Stimulated activated CD4-positive, alpha-beta T cell treated with anti-CD3 and anti-CD28 coated beads, Interleukin-2, amount 100 ng/mL, for 48 hours (primary cell): ENCODE measurements around the gene GABARAP.

Source experiments
- DNase-seq, 2 donors: peaks; one replicate each; pipeline ENCODE4 v3.0.0-alpha.2; 2020

GABARAP gene

DNA sequence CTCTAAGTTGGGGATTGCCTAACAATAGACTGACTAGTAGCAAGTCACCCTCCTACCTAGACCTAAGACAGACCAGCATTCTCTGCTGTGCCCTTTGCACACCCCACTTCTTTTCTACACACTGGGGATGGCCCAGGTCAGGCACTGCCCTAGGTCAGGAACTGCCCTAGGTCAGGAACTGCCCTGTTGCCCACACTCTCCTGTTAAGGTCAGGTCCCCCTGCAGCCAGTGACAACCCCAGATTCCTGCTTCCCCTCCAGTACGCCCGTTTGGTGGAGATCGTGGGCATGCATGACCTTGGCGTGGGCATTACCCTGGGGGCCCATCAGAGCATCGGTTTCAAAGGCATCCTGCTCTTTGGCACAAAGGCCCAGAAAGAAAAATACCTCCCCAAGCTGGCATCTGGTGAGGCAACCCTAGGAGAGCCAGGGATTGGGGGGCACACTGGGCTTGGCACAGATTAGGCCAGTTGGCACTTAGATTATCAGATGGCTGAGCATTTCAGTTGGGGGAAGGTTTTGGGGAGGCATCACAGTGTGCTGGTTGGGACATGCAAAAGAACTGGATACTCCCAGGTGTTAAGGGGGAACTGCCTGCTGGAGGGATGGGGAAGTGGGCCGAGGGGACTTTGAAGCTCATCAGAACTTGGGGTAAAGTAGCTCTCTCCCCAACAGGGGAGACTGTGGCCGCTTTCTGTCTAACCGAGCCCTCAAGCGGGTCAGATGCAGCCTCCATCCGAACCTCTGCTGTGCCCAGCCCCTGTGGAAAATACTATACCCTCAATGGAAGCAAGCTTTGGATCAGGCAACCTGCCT, 20.8 kb downstream of the GABARAP start:
- no peak for DNase-seq

DNA sequence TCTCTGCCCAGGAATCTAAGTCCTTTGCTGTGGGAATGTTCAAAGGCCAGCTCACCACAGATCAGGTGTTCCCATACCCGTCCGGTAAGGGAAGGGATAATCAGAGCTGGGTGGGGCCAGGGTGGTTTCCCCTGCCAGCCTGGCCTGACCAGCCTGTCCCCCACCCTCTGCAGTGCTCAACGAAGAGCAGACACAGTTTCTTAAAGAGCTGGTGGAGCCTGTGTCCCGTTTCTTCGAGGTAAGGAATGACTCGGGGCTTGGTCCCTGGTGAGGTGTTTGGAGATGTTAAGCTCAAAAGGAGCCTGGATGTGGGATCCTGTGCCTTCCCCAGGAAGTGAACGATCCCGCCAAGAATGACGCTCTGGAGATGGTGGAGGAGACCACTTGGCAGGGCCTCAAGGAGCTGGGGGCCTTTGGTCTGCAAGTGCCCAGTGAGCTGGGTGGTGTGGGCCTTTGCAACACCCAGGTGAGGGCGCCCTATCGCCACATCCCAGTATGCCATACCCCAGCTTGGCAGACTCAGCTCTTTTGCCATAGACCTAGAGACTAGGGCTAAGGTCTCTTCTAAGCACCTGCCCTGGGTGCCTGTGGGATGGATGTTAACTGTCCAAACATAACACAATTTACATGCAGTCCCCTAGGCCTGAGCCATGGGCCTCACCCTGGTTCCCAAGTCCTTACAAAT, 21.5 kb downstream of the GABARAP start:
- peak; percentile 41 to 61 for DNase-seq

DNA sequence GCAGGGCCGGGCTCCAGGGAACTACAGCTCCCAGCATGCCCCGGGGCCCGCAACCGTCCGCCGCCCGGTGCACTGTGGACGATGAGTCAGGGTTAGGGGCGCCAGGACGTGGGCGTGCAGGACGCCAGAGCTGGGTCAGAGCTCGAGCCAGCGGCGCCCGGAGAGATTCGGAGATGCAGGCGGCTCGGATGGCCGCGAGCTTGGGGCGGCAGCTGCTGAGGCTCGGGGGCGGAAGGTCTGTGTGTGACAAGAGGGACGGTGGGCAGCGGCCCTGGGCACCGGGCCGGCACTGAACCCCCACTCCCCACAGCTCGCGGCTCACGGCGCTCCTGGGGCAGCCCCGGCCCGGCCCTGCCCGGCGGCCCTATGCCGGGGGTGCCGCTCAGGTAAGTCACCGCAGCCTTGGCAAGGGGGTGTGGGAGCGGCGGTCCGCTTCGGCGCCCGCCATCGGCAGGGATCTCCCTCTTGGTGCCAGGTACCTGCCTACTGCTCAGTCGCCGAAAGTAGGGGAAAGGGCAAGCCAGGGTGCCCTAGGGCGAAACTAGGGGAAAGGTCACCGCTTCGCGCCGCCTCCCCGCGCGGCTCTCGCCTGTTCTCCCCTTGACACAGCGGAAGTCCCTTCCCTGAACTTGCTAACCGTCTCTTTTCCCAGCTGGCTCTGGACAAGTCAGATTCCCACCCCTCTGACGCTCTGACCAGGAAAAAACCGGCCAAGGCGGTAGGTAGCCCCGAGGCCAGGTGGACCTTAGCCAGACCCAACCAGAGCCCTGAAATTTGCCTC, 22.2 kb downstream of the GABARAP start, which contains the start of the genes ACADVL and DLG4:
ACADVL (plus strand) TSS at position 127 of the 781 bp plus-strand sequence; CDS start at position 174, 47 bp downstream.
DLG4 (minus strand) TSS at position 25 of the 781 bp plus-strand sequence.
- peak; percentile 73 to 78 for DNase-seq

DNA sequence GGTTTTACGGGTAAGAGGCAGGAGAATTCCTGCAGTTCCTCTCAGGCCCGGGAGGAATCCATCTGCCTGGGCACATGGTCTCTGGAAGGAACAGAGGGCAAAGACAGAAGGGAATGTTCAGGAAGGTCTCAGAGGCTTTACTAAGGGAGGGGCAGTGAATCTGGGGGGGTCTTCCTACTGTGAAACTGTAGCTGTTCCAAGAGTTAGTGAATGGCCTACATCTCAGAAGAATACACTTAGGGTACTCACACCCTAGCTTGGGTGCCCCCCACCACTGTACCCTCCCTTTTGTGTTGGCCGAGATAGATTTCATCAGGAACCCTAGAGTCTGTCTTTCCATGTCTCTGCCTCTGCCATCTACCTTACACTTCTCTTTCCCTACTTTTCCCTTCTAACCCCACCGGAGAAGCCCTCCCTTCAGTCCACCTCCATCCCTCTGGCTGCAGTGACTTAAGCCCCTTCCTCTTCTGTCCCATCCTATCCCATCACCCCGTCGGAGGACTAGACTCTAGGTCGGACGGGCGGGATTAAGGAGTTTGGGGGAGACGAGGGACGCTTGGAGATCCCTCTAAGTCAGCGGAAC, 22.9 kb downstream of the GABARAP start:
- no peak for DNase-seq

DNA sequence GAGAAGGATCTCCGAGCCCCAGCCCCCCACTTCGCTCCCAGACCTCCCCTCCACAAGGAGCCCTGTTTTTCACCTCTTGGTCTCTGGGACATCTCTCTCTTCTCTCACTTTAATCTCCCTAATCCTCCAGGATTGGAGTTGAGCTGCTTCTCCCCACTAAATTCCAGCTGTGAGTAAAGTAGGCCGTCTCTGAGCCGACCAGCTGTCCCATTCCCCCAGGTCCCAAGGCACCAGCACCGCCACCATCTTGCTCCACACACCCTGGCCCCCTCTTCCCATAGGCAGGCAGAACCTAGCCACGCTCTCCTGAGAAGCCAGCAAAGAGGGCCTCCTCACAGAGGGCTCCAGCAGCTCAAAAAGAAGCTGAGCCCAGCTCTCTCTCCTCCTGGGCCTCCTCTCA, 23.5 kb downstream of the GABARAP start:
- no peak for DNase-seq

DNA sequence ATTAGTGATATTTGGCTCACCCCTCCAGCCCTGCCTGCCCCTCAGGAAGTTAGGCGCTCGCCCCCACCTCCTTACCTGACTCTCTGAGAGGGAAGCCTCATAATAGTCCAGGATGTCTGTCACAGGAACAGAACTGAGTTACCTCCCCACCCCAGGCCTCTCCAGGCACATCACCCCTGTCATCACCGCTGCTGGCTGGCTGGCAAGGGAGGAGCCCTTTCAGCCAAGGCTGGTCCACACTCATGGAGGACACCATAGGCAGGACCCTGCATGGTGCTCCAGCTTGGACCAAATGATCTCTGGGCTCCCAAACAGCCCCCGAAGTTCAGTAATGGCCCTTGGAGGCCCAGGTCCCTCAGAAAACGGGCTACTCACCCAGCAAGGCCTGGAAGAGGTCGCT, 24.1 kb downstream of the GABARAP start:
- DNase-seq, result no peak

DNA sequence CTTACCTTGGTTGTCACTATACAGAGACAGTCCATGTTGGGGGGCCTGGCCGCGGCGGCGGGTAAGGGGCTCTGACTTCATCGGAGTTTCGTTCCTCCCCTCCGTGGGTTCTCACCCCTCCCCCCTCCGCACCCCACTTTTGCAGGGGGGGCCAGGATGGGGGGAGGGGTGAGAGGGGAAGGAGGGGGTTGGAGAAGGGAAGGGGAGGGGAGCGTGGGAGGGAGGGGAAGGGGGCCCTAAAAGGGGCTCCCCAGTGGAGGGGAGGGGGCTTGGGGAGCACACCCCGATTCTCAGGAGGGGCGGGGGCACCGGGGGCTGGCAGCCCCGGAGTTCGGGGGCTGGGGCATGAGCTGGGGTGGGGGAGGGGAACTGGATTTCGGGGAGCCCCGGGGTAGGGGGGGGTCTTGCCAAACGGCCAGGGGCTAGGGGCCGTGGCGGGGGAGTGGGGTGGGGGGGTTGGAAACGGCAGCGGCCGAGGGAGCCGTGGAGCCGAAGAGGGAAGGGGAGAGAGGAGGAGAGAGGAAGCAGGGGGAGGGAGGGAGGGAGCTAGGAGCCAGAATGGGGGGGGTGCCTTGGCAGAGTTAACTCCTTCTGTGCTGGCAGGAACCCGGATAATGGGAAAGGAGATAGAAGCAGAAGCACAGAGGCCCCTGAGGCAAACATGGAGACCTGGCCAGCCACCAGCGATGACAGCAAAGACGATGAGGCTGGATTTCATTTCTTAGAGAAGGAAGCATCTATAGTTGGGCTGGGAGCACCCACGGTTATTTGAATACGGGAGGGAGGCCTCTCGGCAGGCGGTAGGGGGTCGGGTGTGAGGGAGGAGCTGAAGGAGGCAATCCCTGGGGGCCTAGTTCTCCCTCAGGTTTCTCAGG, 24.9 kb downstream of the GABARAP start:
- DNase-seq, result no peak

DNA sequence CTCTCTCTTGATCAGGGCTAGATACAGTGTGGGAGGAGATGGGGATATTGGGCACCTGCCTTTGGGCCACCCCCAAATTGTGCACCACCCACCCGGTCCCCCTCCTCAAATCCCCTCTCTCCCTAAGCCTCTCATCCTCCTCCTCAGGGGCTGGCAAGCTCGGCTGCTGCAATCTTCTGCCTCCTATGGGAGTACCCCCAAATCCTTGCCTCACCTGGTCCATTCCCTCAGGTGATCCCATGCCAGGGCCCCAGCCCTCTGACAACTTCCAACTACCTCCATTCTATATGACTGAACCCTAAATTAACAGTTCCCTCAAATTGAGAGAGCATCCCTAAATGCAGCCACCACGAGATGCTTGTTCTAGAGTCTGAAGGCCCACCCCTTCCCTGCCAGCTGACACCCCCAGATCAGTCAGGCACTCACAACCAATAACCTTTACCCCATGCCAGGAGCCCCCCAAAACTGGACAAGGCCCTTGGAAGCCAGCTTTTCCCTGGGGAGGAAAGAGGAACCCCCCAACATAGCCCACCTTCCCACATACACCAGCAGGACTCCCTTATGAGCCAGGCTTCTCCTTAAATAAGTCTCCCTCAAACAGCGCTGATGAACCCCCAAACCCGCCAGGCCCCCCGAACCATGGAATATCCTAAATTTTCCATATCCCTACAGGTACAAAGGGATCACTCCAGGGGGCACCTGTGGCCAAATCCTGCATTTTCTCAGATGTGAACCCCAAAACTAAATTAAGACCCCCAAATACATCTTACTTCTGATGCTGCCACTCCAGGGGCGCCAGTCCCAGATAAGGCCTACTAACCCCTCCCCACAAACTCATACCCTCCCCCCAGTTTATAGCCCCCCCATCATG, 25.8 kb downstream of the GABARAP start:
- no peak for DNase-seq

DNA sequence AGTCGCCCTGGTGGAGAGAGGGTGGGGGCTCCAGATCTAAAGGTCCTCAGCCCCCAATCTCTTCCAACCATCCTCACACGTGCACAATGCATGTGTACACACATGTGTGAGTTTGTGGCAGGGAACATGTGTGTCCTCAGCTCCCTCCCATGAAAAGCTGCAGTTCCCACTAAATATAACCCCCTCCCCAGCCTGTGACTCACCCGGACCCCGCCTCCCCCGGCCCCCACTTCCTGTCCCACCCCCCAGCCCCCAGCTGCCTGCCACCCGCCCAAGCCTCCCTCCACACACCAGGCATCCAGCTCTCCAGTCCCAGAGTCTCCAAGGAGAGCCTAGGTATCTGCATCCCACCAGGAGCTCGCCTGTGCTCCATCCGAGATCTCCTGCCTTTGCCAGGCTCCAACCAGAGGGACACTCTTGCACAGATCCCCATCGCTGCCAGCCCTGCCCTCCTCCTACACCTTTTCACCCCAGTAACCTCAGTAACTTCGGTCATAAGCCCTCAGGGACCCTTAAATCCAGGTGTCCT, 26.5 kb downstream of the GABARAP start:
- DNase-seq, result no peak

DNA sequence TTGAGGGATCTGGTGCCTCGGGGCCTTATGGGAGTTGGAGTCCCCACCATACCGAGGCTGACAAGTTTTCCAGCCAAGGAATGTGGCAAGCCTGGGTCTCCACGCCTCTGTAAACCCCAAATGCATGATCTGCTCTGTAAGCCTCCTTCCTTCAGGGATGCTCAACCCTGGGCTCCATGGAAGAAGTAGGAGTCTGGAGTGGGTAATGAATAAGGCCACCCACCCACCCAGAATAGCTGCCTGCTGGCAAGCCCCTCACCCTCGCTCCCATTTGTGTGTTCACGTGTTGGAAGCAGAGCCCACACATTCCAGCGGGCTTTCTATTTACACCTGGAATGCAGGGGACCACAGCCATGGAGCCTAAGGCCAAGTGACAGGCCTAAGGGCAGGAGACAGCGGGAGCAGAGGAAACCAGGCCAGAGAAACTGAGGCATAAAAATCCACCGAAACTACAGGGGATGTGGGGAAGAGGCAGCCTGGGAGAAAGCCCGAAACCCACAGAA, 27.1 kb downstream of the GABARAP start:
- DNase-seq, result no peak

DNA sequence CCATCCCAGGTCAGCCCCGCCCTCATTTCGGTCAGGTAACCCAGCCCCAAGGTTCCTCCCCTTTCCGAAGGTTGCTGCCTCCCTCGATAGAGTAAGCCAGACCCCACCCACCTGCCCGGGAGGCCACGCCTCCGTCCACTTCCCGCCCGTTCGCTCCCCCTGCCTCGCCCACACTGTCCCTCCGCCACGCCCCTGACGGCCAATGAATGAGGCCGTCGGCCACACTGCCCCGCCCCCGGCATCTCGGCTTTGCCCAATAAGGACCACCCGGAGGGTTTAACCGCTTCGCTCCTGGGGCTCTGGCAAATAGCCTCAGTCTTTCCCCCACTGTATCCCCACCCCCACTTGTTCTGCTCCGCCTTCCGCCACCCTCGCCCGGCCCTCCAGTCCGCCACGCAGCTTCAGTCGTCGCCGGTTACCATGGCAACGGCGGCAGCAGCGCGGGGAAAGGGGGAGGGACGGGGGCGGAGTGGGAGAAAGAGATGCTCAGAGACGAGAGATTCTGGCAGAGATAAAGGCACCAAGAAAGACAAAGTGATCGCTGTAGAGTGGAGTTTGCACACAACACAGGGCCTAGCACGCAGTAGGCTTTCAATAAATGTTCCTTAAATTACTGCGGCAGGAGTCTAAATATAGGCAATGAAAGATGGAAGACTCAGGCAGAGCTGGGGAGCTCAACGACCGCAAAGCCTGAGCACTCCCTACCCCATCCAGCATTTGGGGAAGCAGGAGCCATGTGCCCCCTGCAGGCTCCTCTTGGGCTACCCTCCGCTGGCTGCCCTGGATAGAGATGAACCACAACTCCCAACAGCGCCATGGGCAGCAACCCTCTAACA, 27.7 kb downstream of the GABARAP start:
- DNase-seq, result peak; percentile 99

DNA sequence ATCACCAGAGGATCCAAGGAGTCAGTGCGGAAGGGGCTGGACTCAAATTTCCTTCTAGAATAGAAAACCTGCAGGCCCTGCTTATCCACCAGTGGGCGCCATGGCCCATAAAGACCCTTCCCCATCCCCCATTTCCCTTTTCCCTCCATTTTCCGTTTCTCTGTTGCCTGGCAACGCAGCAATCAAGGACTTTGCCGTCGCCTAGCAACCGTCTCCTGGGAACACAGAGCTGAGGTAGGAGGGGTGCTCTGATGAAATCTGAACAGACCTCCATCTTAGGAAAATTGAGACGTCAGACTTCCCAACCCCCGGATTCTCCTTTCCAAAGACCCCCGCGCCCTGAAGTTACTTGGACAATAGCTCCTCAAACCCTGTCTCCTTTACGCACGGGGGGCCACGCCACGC, 28.4 kb downstream of the GABARAP start:
- DNase-seq, result peak in 1 of 2 donors; percentile 57

DNA sequence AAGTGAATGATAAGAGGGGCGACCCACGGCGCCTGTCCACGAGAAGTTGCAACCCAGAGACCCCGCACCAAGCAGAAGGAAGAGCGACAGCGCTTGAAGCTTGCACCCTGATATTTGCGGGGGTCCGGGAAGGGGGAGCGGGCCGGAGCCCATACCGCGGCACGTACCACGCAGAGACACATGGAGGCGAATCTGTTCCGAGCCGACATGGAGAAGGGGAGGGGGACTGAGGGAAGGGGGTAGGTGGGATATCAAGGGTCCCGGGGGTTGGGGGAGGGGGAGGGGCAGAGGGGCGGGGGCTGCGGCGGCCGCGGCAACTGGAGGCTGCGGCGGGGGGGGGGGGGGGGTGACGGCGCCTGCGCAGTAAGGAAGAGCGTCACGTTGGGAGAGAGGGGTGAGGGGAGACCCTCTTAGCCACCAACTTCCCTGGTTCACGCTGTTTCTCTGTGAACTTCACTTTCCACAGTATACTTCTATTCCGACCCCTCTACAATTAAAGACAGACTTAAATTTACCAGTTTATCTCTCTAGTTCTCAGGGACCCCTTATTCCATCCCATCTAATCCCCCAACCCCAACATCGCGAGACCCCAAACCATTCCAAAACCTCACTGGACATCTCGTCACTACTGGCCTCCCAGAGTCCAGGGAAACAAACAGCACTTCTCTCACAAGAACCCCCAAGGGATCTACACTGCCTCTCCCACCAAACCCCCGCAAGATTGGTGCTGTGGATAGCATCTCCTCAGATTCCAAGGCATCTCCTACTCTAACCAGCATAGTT, 30.6 kb downstream of the GABARAP start:
- no peak for DNase-seq

DNA sequence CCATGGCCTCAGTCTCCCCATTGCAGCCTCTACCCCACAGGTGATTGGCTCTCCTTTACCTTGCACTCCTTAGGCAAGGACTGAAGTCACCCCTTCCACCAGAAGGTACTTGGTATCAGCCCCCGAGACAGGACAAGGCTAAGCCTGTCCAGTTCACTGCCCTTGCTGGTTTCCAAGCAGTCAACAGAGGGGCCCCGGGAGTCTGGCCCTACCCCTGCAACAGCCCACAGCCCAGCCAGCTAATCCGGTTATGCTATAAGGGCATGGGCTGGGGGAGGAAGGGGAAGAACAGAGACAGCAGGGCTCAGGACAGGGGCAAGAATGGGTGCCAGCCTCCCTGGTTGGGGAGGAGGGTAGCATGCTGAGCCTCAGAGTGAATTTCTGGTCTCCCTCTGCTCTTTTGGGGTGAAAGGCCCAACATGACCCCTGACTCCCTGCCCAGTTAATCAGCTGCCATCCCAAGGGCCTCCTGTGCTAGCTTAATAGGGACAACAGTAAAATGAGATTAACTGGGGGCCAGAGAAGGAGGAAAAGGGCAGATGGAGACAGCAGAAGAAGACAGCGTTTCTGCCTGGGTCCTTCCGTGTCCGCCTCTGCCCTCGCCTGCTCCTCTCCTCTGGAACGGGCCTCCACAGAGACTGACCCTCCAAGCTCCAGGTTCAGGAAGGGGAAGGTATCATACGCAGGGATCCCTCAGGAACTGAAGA, 33.3 kb downstream of the GABARAP start:
- DNase-seq, result no peak

DNA sequence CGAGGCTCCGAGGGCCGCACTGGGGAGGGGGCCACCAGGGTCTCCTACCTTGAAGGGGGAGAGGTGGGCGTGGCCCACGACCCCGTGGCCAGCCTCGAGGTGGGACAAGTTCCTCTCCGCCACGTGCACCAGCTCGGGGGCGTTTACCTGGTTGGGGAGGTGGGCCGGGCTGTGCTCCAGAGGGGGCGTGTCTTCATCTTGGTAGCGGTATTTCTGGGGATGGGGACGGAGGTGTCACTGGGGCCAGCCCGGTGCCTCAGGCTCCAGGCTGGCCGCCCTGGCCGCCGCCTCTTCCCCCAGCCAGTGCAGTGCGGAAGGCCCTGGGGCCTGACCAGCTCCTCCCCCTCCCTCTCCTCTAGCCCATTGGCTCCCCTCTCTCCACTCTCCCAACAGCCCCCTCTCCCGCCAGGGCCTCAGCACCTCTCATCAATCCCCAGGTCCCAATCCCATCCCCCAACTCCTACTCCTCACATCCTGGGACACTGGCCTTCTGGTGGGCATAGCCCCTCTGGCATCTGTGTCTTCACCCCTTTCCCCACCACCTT, 34.1 kb downstream of the GABARAP start:
- DNase-seq, result no peak

DNA sequence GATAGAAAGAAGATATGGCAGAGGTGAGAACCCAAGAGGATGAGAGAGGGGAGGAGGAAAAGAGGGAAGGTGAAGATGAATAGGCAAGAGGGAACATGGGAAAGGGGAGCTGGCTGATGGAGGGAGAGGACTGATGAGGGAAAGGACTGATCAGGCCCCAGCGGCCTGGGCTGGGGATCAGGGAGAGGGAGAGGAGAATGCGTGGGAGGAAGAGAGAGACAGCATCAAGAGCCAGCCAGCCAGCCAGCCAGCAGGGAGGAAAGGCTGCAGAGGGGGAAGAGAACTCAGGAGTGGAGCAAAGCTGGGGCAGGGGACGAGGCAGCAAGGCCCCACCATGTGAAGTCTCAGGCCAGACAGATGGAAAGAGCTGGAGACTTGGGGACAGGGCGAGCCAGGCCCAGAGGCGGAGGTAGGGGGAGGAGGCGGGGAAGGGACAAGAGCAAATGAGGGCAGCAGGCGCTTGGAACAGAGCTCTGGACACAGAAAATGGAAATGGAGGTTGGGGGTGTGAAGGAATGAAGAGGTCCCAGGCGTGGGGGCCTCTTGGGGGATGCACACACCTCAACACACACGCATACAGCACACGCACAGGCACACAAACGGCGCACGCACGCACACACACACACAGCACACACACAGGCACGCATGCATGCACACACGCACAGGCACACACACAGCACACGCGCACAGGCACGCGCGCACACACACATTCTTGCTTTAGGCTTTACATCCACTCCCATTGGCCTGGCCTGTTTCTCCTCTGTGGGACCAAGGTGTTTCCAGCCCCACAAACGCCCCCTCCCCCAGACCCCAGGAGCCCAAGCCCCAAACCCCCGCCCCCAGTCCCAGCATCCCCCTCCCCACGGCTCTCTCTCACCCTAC, 34.9 kb downstream of the GABARAP start:
- DNase-seq, result no peak

DNA sequence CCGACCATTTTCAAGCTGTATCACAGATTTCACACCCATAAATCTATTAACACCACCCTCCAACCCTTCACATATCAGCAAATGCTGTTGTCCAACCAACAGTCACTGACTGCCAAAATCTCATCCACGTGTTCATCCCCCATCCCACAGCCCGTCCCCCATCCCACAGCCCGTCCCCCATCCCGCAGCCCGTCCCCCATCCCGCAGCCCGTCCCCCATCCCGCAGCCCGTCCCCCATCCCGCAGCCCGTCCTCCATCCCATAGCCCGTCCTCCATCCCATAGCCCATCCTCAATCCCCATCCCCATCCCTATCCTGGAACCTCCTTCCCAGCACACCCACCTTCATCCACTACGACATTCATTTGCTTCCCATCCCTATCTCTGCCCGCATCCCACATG, 36.7 kb downstream of the GABARAP start:
- no peak for DNase-seq
